Parathyroid adenoma (tissue), 2 donors: Measurements from ENCODE around the gene ZSWIM1.

Experiments
- H2AFZ ChIP-seq: fragments of 300-600 bp; sonication (generic); one replicate; pipeline ENCODE4 v1.7.0; 2017; ENCODE audit warnings: antibody characterized with exemption, mild to moderate bottlenecking
- H3K27ac ChIP-seq: fragments of 300-600 bp; sonication (generic); one replicate; pipeline ENCODE4 v1.7.0; 2017
- H3K27me3 ChIP-seq: fragments of 300-600 bp; sonication (generic); one replicate; pipeline ENCODE4 v1.7.0; 2017; ENCODE audit warnings: low read length; ENCODE audit not compliant: control insufficient read depth, insufficient read depth
- H3K36me3 ChIP-seq: fragments of 300-600 bp; sonication (generic); one replicate; pipeline ENCODE4 v1.7.0; 2017; ENCODE audit warnings: low read length; ENCODE audit not compliant: control insufficient read depth, insufficient read depth
- H3K4me1 ChIP-seq: fragments of 300-600 bp; sonication (generic); one replicate; pipeline ENCODE4 v1.7.0; 2017; ENCODE audit warnings: control low read depth
- H3K4me2 ChIP-seq: fragments of 300-600 bp; sonication (generic); one replicate; pipeline ENCODE4 v1.7.0; 2017; ENCODE audit warnings: low read length
- H3K4me3 ChIP-seq: fragments of 300-600 bp; sonication (generic); one replicate; pipeline ENCODE4 v1.7.0; 2017; ENCODE audit warnings: low read depth, low read length
- H3K79me2 ChIP-seq: fragments of 300-600 bp; sonication (generic); one replicate; pipeline ENCODE4 v1.7.0; 2017; ENCODE audit warnings: control low read depth
- H3K9ac ChIP-seq: fragments of 300-600 bp; sonication (generic); one replicate; pipeline ENCODE4 v1.7.0; 2017; ENCODE audit warnings: mild to moderate bottlenecking
- H3K9me3 ChIP-seq: fragments of 300-600 bp; sonication (generic); one replicate; pipeline ENCODE4 v1.7.0; 2017; ENCODE audit warnings: low read length; ENCODE audit not compliant: control insufficient read depth
- CTCF ChIP-seq: fragments of 300-600 bp; sonication (generic); IDR thresholded peaks from one replicate; pipeline ENCODE4 v1.7.0; 2017; ENCODE audit warnings: antibody characterized with exemption, mild to moderate bottlenecking
- donor health status: primary hyperparathyroidism.

ZSWIM1 gene

GRCh38 chr20:45894797-45895196 lies 13.8 kb downstream of the ZSWIM1 start:
- Histone ChIP-seq H3K4me2 (no peak overlapping the region), H3K4me1 (peaks cover 3% of the 10 kb centered on the region), H2AFZ (no peak overlapping the region), H3K9me3 (no peaks in the 10 kb centered on the region), H3K27me3 (no peaks in the 10 kb centered on the region), H3K36me3 (no peaks in the 10 kb centered on the region), H3K9ac (no peak overlapping the region), H3K27ac (no peak overlapping the region), H3K79me2 (no peaks in the 10 kb centered on the region), H3K4me3 (no peak overlapping the region)
- TF ChIP-seq CTCF = no peak

- Histone ChIP-seq H3K4me1 (peaks cover 1% of the 10 kb centered on the region), H3K36me3 (no peaks in the 10 kb centered on the region), H3K4me3 (no peak overlapping the region), H2AFZ (no peak overlapping the region), H3K9me3 (no peaks in the 10 kb centered on the region), H3K9ac (no peak overlapping the region), H3K4me2 (no peak overlapping the region), H3K27ac (no peak overlapping the region), H3K79me2 (no peaks in the 10 kb centered on the region), H3K27me3 (no peaks in the 10 kb centered on the region)
- no peak for TF ChIP-seq CTCF
These were observed 15.7 kb downstream of the ZSWIM1 start for GRCh38 chr20:45896641-45897161.

- no peaks in the 10 kb centered on the region for H3K9me3 ChIP-seq
- H3K36me3 ChIP-seq = no peaks in the 10 kb centered on the region
These were observed 16.3 kb downstream of the ZSWIM1 start for GRCh38 chr20:45897289-45897688.

GRCh38 chr20:45897692-45898091 lies 16.7 kb downstream of the ZSWIM1 start:
- no peaks in the 10 kb centered on the region for H3K27me3 ChIP-seq
- H3K4me1 ChIP-seq = no peaks in the 10 kb centered on the region
- no peak overlapping the region for H3K27ac ChIP-seq
- H3K9ac ChIP-seq = no peak overlapping the region
- H3K4me3 ChIP-seq = no peak overlapping the region
- no peak for TF ChIP-seq CTCF
- H2AFZ ChIP-seq = no peak overlapping the region
- no peak overlapping the region for H3K4me2 ChIP-seq
- H3K9me3 ChIP-seq = no peaks in the 10 kb centered on the region
- no peaks in the 10 kb centered on the region for H3K79me2 ChIP-seq
- no peaks in the 10 kb centered on the region for H3K36me3 ChIP-seq

More at GRCh38 chr20:45897289-45897688, 16.3 kb downstream of the ZSWIM1 start:
- Histone ChIP-seq H3K4me3 (no peak overlapping the region), H3K27ac (no peak overlapping the region), H3K4me2 (no peak overlapping the region), H3K4me1 (no peaks in the 10 kb centered on the region), H3K27me3 (no peaks in the 10 kb centered on the region), H3K9ac (no peak overlapping the region), H2AFZ (no peak overlapping the region), H3K79me2 (no peaks in the 10 kb centered on the region)
- TF ChIP-seq CTCF = no peak

GRCh38 chr20:45898285-45898684 lies 17.3 kb downstream of the ZSWIM1 start:
- no peak overlapping the region for H3K27ac ChIP-seq
- H2AFZ ChIP-seq = no peak overlapping the region
- no peaks in the 10 kb centered on the region for H3K79me2 ChIP-seq
- H3K9me3 ChIP-seq = no peaks in the 10 kb centered on the region
- no peaks in the 10 kb centered on the region for H3K36me3 ChIP-seq
- H3K4me2 ChIP-seq = no peak overlapping the region
- no peak overlapping the region for H3K9ac ChIP-seq
- H3K4me3 ChIP-seq = no peak overlapping the region
- H3K27me3 ChIP-seq = no peaks in the 10 kb centered on the region
- no peak for TF ChIP-seq CTCF
- H3K4me1 ChIP-seq = no peaks in the 10 kb centered on the region
